Esophagus muscularis mucosa (tissue), 4 donors: Measurements from ENCODE around the gene EAF2.

Experiments
- CTCF ChIP-seq, 3 experiments: fragments of 200-600 bp in 2 of 3; fragments of 450-650 bp in 1 of 3; sonication (generic) in 2 of 3; IDR thresholded peaks; one replicate each; pipeline ENCODE4 v1.5.1; 2017 to 2019; ENCODE audit warnings: antibody characterized with exemption in 3 of 3, mild to moderate bottlenecking in 2 of 3, moderate library complexity in 1 of 3
- EP300 ChIP-seq: sonication (generic); formaldehyde crosslinking; IDR thresholded peaks from one replicate; pipeline ENCODE4 v1.6.1; 2017; ENCODE audit warnings: antibody characterized with exemption
- POLR2A ChIP-seq: fragments of 450-650 bp; IDR thresholded peaks from one replicate; pipeline ENCODE4 v1.6.1; 2017; ENCODE audit warnings: antibody characterized with exemption, moderate library complexity, mild to moderate bottlenecking, low read depth
- POLR2AphosphoS5 ChIP-seq, 2 donors: sonication (generic); formaldehyde crosslinking; IDR thresholded peaks; one replicate each; pipeline ENCODE4 v1.6.1; 2017; ENCODE audit warnings: antibody characterized with exemption in 2 of 2

GRCh38 chr3:121800906-121801305 lies 34.1 kb upstream of the EAF2 start:
- TF ChIP-seq POLR2AphosphoS5 (IDR thresholded peaks at IDR 0.05) (no peak), CTCF (IDR thresholded peaks at IDR 0.05) (no peak), POLR2A (no peak), EP300 (no peak)
